Neutrophil (primary cell): ENCODE data around the gene CTXN1.

Source experiments
- H3K27ac ChIP-seq: fragments of 200-600 bp; sonication (generic); 2 replicates; pipeline ENCODE4 v1.5.1; 2016; ENCODE audit warnings: mild to moderate bottlenecking, moderate library complexity
- H3K27me3 ChIP-seq: fragments of 200-600 bp; sonication (generic); 2 replicates; pipeline ENCODE4 v1.6.0; 2016; ENCODE audit warnings: mild to moderate bottlenecking
- H3K36me3 ChIP-seq: fragments of 200-600 bp; sonication (generic); 2 replicates; pipeline ENCODE4 v1.5.1; 2017
- H3K4me1 ChIP-seq, 2 experiments: fragments of 200-600 bp in 1 of 2; sonication (generic) in 1 of 2; 1 replicate in 1 of 2; 2 replicates in 1 of 2; pipeline versions ENCODE4 v1.5.1 to v1.6.1; 2013 to 2016; ENCODE audit warnings: low read depth in 1 of 2, low read length in 1 of 2, mild to moderate bottlenecking in 1 of 2, moderate library complexity in 1 of 2; ENCODE audit not compliant: control insufficient read depth in 1 of 2, insufficient read depth in 1 of 2
- H3K4me3 ChIP-seq, 2 experiments: fragments of 200-600 bp in 1 of 2; sonication (generic) in 1 of 2; 1 replicate in 1 of 2; 2 replicates in 1 of 2; pipeline ENCODE4 v1.5.1; 2013 to 2016; ENCODE audit warnings: low read depth in 1 of 2, low read length in 1 of 2, mild to moderate bottlenecking in 1 of 2, moderate library complexity in 1 of 2
- H3K9me3 ChIP-seq: fragments of 200-600 bp; sonication (generic); 2 replicates; pipeline ENCODE4 v1.5.1; 2016
- CTCF ChIP-seq: fragments of 200-600 bp; sonication (generic); IDR thresholded peaks from 2 replicates; pipeline ENCODE4 v1.5.1; 2016; ENCODE audit warnings: antibody characterized with exemption

The CTXN1 gene

GRCh38 chr19:7912144-7912696, 13.7 kb downstream of the CTXN1 start:
- H3K36me3 ChIP-seq = peaks cover 50% of the 10 kb centered on the region

GRCh38 chr19:7911508-7912143, 14.3 kb downstream of the CTXN1 start:
- Histone ChIP-seq H3K27me3 (peaks cover 30% of the 10 kb centered on the region), H3K27ac (no peak overlapping the region), H3K4me1 (peaks cover 5 to 12% of the 10 kb centered on the region in 2 experiments), H3K36me3 (peaks cover 50% of the 10 kb centered on the region), H3K4me3 (no peak overlapping the region), H3K9me3 (no peaks in the 10 kb centered on the region)
- TF ChIP-seq CTCF = no peak

More at GRCh38 chr19:7912144-7912696, 13.7 kb downstream of the CTXN1 start:
- H3K27ac ChIP-seq = no peak overlapping the region
- TF ChIP-seq CTCF = no peak
- peaks cover 36% of the 10 kb centered on the region for H3K27me3 ChIP-seq
- peaks cover 10 to 18% of the 10 kb centered on the region in 2 experiments for H3K4me1 ChIP-seq
- H3K4me3 ChIP-seq = no peak overlapping the region
- no peaks in the 10 kb centered on the region for H3K9me3 ChIP-seq

GRCh38 chr19:7910321-7911161, 15.4 kb downstream of the CTXN1 start:
- no peak overlapping the region for H3K27ac ChIP-seq
- peaks cover 0 to under 1% of the 10 kb centered on the region in 2 experiments for H3K4me1 ChIP-seq
- no peaks in the 10 kb centered on the region for H3K9me3 ChIP-seq
- peaks cover 60% of the 10 kb centered on the region for H3K36me3 ChIP-seq
- H3K27me3 ChIP-seq = peaks cover 19% of the 10 kb centered on the region
- H3K4me3 ChIP-seq = no peak overlapping the region
- TF ChIP-seq CTCF = no peak

- TF ChIP-seq CTCF = no peak
- no peak overlapping the region for H3K27ac ChIP-seq
- no peaks in the 10 kb centered on the region for H3K9me3 ChIP-seq
- peaks cover 10% of the 10 kb centered on the region for H3K27me3 ChIP-seq
- peaks cover 60% of the 10 kb centered on the region for H3K36me3 ChIP-seq
- no peak overlapping the region for H3K4me3 ChIP-seq
- peaks cover 8 to 9% of the 10 kb centered on the region in 2 experiments for H3K4me1 ChIP-seq
These were observed 16.4 kb downstream of the CTXN1 start for GRCh38 chr19:7909471-7910067.

GRCh38 chr19:7908742-7909461, 17.0 kb downstream of the CTXN1 start:
- Histone ChIP-seq H3K36me3 (peaks cover 60% of the 10 kb centered on the region), H3K4me3 (no peak overlapping the region), H3K27me3 (peaks cover 3% of the 10 kb centered on the region), H3K27ac (no peak overlapping the region), H3K9me3 (no peaks in the 10 kb centered on the region), H3K4me1 (peaks cover 12 to 14% of the 10 kb centered on the region in 2 experiments)
- TF ChIP-seq CTCF = no peak
